ENCODE data around the gene PLCB2. TPM values are rescaled to one million over a fixed set of nuclear protein-coding genes. Genes with fewer than 3 reads are reported as not detected.

Gene PLCB2
- total and polyA plus RNA-seq, 2 experiments from 2014 or later = 9.5 to 13.8 TPM

DNA sequence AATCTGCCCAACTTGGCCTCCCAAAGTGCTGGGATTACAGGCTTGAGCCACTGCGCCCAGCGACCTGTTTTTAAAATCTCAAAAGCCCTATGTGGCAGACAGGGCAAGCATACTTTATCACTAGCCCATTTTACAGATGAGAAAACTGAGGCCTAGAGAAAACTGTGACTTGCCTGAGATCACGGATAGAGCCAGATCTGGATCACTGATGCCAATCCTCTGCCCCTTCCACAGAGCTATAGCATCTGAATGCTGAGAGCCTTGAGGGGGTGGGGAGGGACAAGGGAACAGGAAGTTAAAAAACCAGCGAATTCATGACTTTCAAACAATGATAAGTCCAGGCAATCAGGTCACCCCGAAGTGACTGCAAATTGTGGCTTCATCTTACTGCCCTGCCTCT lies 32.2 kb downstream of the PLCB2 start:
- H3F3A ChIP-seq (replicated peaks; ENCODE audit: low read depth) = peaks cover 10% of the 10 kb centered on the region
- H3K9me2 ChIP-seq (ENCODE audit: insufficient read depth) = no peaks in the 10 kb centered on the region
- peaks cover 23% of the 10 kb centered on the region for H3K27me3 ChIP-seq (ENCODE audit: insufficient read depth)
- H3K27ac ChIP-seq (ENCODE audit: low read depth) = no peak overlapping the region
- no peaks in the 10 kb centered on the region for H3K9me3 Mint-ChIP-seq
- no peak overlapping the region for H3K27ac Mint-ChIP-seq
- peaks cover 40% of the 10 kb centered on the region for H3K27me3 Mint-ChIP-seq (ENCODE audit: insufficient read depth, low read depth, poor library complexity)
- peaks cover 41% of the 10 kb centered on the region for H3K4me1 Mint-ChIP-seq
- no peaks in the 10 kb centered on the region; the same call in 2 of the 3 replicates for H3K36me3 Mint-ChIP-seq (ENCODE audit: low read depth)
- peaks cover 19% of the 10 kb centered on the region for H3K4me1 ChIP-seq (ENCODE audit: insufficient read depth)
- DNase-seq (ENCODE audit: low spot score) (no peak), ATAC-seq (no peak)
- H3K4me2 ChIP-seq = no peak overlapping the region
- H3K4me3 Mint-ChIP-seq = no peak overlapping the region
- H4K20me1 ChIP-seq (replicated peaks; ENCODE audit: insufficient read depth) = no peaks in the 10 kb centered on the region
- no peaks in the 10 kb centered on the region for H3K79me2 ChIP-seq (replicated peaks; ENCODE audit: insufficient read depth)
- H3K36me3 ChIP-seq (ENCODE audit: insufficient read depth) = no peaks in the 10 kb centered on the region
- TF ChIP-seq POLR2AphosphoS5 (IDR thresholded peaks at IDR 0.05; ENCODE audit: low read depth) = no peak
- no peak for TF ChIP-seq ZNF462 (CRISPR knock-in tag; IDR thresholded peaks at IDR 0.05)
- no peak for TF ChIP-seq ZNF114 (CRISPR knock-in tag; IDR thresholded peaks at IDR 0.05)
- no peak for TF ChIP-seq STAT1 (IDR thresholded peaks at IDR 0.05; ENCODE audit: unreplicated experiment)
- TF ChIP-seq ZNF331 (CRISPR knock-in tag; IDR thresholded peaks at IDR 0.05; ENCODE audit: low read depth) = no peak
- TF ChIP-seq, protein P1, sequence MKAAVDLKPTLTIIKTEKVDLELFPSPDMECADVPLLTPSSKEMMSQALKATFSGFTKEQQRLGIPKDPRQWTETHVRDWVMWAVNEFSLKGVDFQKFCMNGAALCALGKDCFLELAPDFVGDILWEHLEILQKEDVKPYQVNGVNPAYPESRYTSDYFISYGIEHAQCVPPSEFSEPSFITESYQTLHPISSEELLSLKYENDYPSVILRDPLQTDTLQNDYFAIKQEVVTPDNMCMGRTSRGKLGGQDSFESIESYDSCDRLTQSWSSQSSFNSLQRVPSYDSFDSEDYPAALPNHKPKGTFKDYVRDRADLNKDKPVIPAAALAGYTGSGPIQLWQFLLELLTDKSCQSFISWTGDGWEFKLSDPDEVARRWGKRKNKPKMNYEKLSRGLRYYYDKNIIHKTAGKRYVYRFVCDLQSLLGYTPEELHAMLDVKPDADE (IDR thresholded peaks at IDR 0.05) = no peak
- no peak for TF ChIP-seq EZH2 (IDR thresholded peaks at IDR 0.05; ENCODE audit: low read depth, unreplicated experiment)
- no peak for TF ChIP-seq CREB1 (CRISPR knock-in tag; IDR thresholded peaks at IDR 0.05; ENCODE audit: low read depth)
- no peak for TF ChIP-seq JUNB (IDR thresholded peaks at IDR 0.05; ENCODE audit: unreplicated experiment)
- no peak for TF ChIP-seq NANOG (IDR thresholded peaks at IDR 0.05; ENCODE audit: borderline replicate concordance)
- TF ChIP-seq, protein P2, sequence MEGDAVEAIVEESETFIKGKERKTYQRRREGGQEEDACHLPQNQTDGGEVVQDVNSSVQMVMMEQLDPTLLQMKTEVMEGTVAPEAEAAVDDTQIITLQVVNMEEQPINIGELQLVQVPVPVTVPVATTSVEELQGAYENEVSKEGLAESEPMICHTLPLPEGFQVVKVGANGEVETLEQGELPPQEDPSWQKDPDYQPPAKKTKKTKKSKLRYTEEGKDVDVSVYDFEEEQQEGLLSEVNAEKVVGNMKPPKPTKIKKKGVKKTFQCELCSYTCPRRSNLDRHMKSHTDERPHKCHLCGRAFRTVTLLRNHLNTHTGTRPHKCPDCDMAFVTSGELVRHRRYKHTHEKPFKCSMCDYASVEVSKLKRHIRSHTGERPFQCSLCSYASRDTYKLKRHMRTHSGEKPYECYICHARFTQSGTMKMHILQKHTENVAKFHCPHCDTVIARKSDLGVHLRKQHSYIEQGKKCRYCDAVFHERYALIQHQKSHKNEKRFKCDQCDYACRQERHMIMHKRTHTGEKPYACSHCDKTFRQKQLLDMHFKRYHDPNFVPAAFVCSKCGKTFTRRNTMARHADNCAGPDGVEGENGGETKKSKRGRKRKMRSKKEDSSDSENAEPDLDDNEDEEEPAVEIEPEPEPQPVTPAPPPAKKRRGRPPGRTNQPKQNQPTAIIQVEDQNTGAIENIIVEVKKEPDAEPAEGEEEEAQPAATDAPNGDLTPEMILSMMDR (conservative IDR thresholded peaks at IDR 0.05; ENCODE audit: low read depth in 2 of 2) = no peak
- TF ChIP-seq REST (IDR thresholded peaks at IDR 0.05; ENCODE audit: unreplicated experiment) = no peak
- no peak for TF ChIP-seq EZH2phosphoT487 (IDR thresholded peaks at IDR 0.05; ENCODE audit: unreplicated experiment)
- no peak overlapping the region for H2AFZ ChIP-seq
- no peak overlapping the region for H3K4me3 ChIP-seq

Measured in GM23338 (cell line).